Stimulated activated CD8-positive, alpha-beta memory T cell treated with anti-CD3 and anti-CD28 coated beads, Interleukin-15, amount 100 ng/mL, for 4 hours (primary cell): ENCODE results near the gene SND1.
"Not testable (repeated sequence)": the region's sequence is repeated elsewhere in the genome, so short reads cannot be mapped to it uniquely, and the experiment has no call there.

ENCODE experiments used
- DNase-seq, 2 donors: peaks; one replicate each; pipeline ENCODE4 v3.0.0-alpha.2; 2020; ENCODE audit warnings: low read depth in 2 of 2

SND1 gene

GRCh38 chr7:127888411-127888810, 236.4 kb downstream of the SND1 start:
- DNase-seq = no peak

- DNase-seq = no peak
These were observed 236.8 kb downstream of the SND1 start for GRCh38 chr7:127888825-127889224.

- no peak for DNase-seq
These were observed 237.7 kb downstream of the SND1 start for GRCh38 chr7:127889677-127890076.

- no peak for DNase-seq
These were observed 238.7 kb downstream of the SND1 start for GRCh38 chr7:127890726-127891125.

- DNase-seq = no peak
These were observed 239.2 kb downstream of the SND1 start for GRCh38 chr7:127891144-127891543.

- DNase-seq = no peak
These were observed 240.0 kb downstream of the SND1 start for GRCh38 chr7:127891854-127892438.

- DNase-seq = no peak
These were observed 240.7 kb downstream of the SND1 start for GRCh38 chr7:127892488-127893314.

- DNase-seq = no peak
These were observed 241.6 kb downstream of the SND1 start for GRCh38 chr7:127893547-127893946.

GRCh38 chr7:127894588-127894987, 242.6 kb downstream of the SND1 start:
- no peak for DNase-seq

GRCh38 chr7:127895360-127895759, 243.4 kb downstream of the SND1 start:
- DNase-seq = no peak

- DNase-seq = no peak
These were observed 243.9 kb downstream of the SND1 start for GRCh38 chr7:127895814-127896280.

- no peak for DNase-seq
These were observed 244.7 kb downstream of the SND1 start for GRCh38 chr7:127896659-127897058.

- no peak for DNase-seq
These were observed 245.9 kb downstream of the SND1 start for GRCh38 chr7:127897704-127898454.

- no peak for DNase-seq
These were observed 247.4 kb downstream of the SND1 start for GRCh38 chr7:127899411-127899810.

GRCh38 chr7:127900141-127900540, 248.1 kb downstream of the SND1 start:
- DNase-seq = no peak

- no peak for DNase-seq
These were observed 249.0 kb downstream of the SND1 start for GRCh38 chr7:127900732-127901685.

GRCh38 chr7:127901895-127902703, 250.1 kb downstream of the SND1 start:
- DNase-seq = no peak

- not testable (repeated sequence) for DNase-seq
These were observed 250.8 kb downstream of the SND1 start for GRCh38 chr7:127902753-127903152.

GRCh38 chr7:127903892-127904669, 252.1 kb downstream of the SND1 start:
- DNase-seq = no peak

GRCh38 chr7:127904670-127904985, 252.6 kb downstream of the SND1 start:
- no peak for DNase-seq
